ENCODE data around the gene HOXC10. TPM values are rescaled to one million over a fixed set of nuclear protein-coding genes. Genes with fewer than 3 reads are reported as not detected.

Gene HOXC10
- polyA plus RNA-seq, 3 donors, result not detected

- no peak for DNase-seq
- no peak overlapping the region for H3K27ac Mint-ChIP-seq
- Histone ChIP-seq H3K4me3 (replicated peaks in 1 of 3; ENCODE audit: low read depth in 2 of 3, low read length in 3 of 3) (no peak overlapping the region), H3K9me3 (replicated peaks in 1 of 2; ENCODE audit: control insufficient read depth in 1 of 2, insufficient read depth in 1 of 2, low read length in 2 of 2) (peaks cover 5 to 28% of the 10 kb centered on the region in 2 donors), H3K36me3 (replicated peaks in 1 of 2; ENCODE audit: control insufficient read depth in 1 of 2, insufficient read depth in 2 of 2, low read length in 2 of 2) (no peaks in the 10 kb centered on the region), H3K79me2 (ENCODE audit: insufficient read depth, low read length) (no peaks in the 10 kb centered on the region), H3K27ac (ENCODE audit: low read depth in 1 of 2, low read length in 2 of 2) (no peak overlapping the region), H3K4me1 (ENCODE audit: control insufficient read depth in 1 of 2, insufficient read depth in 2 of 2, low read length in 2 of 2) (peaks cover 5% of the 10 kb centered on the region in 2 donors), H4K20me1 (ENCODE audit: insufficient read depth, low read length) (no peaks in the 10 kb centered on the region), H3K27me3 (ENCODE audit: control insufficient read depth in 2 of 2, insufficient read depth in 2 of 2, low read length in 2 of 2) (peaks cover 97 to 100% of the 10 kb centered on the region in 2 donors), H2AFZ (ENCODE audit: insufficient read depth, low read depth, low read length, poor library complexity, severe bottlenecking) (no peak overlapping the region), H3K4me2 (replicated peaks; ENCODE audit: extremely low read depth, low read length, poor library complexity, severe bottlenecking) (no peak overlapping the region), H3K9ac (ENCODE audit: insufficient read depth, low read length, poor library complexity, severe bottlenecking) (no peak overlapping the region)
- intact Hi-C loops (cut with micrococcal nuclease), result no loop called here
- H3K36me3 Mint-ChIP-seq, result peaks cover 0 to 15% of the 10 kb centered on the region in 2 donors
- no peak for TF ChIP-seq CTCF (IDR thresholded peaks at IDR 0.05)
- peak overlapping the region in 1 of 2 donors; percentile 62 for H3K4me3 Mint-ChIP-seq
- peaks cover 0 to 22% (median 13%) of the 10 kb centered on the region in 7 donors for H3K9me3 Mint-ChIP-seq
- H3K27me3 Mint-ChIP-seq (ENCODE audit: low read depth in 3 of 3), result peaks cover 96 to 100% (median 98%) of the 10 kb centered on the region in 3 donors
- WGBS (ENCODE audit: insufficient coverage), result 77% methylated on average over 2 of the region's 8 CpGs
- peaks cover 17% of the 10 kb centered on the region for H3K4me1 Mint-ChIP-seq
Measured at GRCh38 chr12:54022960-54023884, 38.3 kb downstream of the HOXC10 start.

GRCh38 chr12:54024127-54024526, 39.2 kb downstream of the HOXC10 start:
- no peak for TF ChIP-seq CTCF (IDR thresholded peaks at IDR 0.05)
- no peak for DNase-seq
- H3K36me3 ChIP-seq (replicated peaks in 1 of 2; ENCODE audit: control insufficient read depth in 1 of 2, insufficient read depth in 2 of 2, low read length in 2 of 2), result no peaks in the 10 kb centered on the region
- H4K20me1 ChIP-seq (ENCODE audit: insufficient read depth, low read length), result no peaks in the 10 kb centered on the region
- Mint-ChIP-seq H3K4me3 (peak overlapping the region in 1 of 2 donors; percentile 78), H3K27ac (no peak overlapping the region), H3K36me3 (peaks cover 0 to 13% of the 10 kb centered on the region in 2 donors), H3K4me1 (peaks cover 18% of the 10 kb centered on the region), H3K9me3 (peaks cover 0 to 23% (median 15%) of the 10 kb centered on the region in 7 donors), H3K27me3 (ENCODE audit: low read depth in 3 of 3) (peaks cover 98 to 100% (median 98%) of the 10 kb centered on the region in 3 donors)
- intact Hi-C loops (cut with micrococcal nuclease), result no loop called here
- no peaks in the 10 kb centered on the region for H3K4me1 ChIP-seq (ENCODE audit: control insufficient read depth in 1 of 2, insufficient read depth in 2 of 2, low read length in 2 of 2)
- 49% methylated on average over 11 of the region's 17 CpGs for WGBS (ENCODE audit: insufficient coverage)
- no peak overlapping the region for H2AFZ ChIP-seq (ENCODE audit: insufficient read depth, low read depth, low read length, poor library complexity, severe bottlenecking)
- peaks cover 0 to 32% of the 10 kb centered on the region in 2 donors for H3K9me3 ChIP-seq (replicated peaks in 1 of 2; ENCODE audit: control insufficient read depth in 1 of 2, insufficient read depth in 1 of 2, low read length in 2 of 2)
- H3K4me3 ChIP-seq (replicated peaks in 1 of 3; ENCODE audit: low read depth in 2 of 3, low read length in 3 of 3), result no peak overlapping the region
- H3K27ac ChIP-seq (ENCODE audit: low read depth in 1 of 2, low read length in 2 of 2), result no peak overlapping the region
- H3K9ac ChIP-seq (ENCODE audit: insufficient read depth, low read length, poor library complexity, severe bottlenecking), result no peak overlapping the region
- H3K79me2 ChIP-seq (ENCODE audit: insufficient read depth, low read length), result no peaks in the 10 kb centered on the region
- no peak overlapping the region for H3K4me2 ChIP-seq (replicated peaks; ENCODE audit: extremely low read depth, low read length, poor library complexity, severe bottlenecking)
- peaks cover 98 to 100% of the 10 kb centered on the region in 2 donors for H3K27me3 ChIP-seq (ENCODE audit: control insufficient read depth in 2 of 2, insufficient read depth in 2 of 2, low read length in 2 of 2)

Data from CD14-positive monocyte (primary cell).